ENCODE results near the gene CGA. TPM values are rescaled to one million over a fixed set of nuclear protein-coding genes. Genes with fewer than 3 reads are reported as not detected.

CGA gene
- polyA plus RNA-seq, 1 donor from 2014 or later: not detected

DNA sequence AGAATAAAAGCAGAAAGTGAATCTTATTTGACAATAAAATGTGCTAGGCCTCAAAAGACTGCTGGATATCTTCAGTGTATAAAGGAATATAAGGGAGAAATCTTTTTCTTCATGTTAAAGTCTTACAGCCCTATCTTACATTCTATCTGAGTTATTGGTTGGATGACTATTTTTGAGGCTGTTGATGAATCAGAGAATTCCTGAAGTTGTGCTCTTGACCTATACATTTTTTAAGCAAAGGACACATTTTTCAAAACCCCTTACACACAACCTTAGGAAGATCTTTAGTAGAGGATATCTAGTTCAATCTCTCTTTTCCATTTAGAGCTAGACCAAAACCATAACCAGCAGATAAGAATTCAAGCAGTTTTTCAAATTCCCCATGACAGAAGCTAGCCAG, 10.9 kb upstream of the CGA start:
- no peaks in the 10 kb centered on the region for H3F3A ChIP-seq (ENCODE audit: insufficient read depth, low read length, poor library complexity, severe bottlenecking)
- no peak overlapping the region for H2AFZ ChIP-seq (ENCODE audit: low read depth, low read length)
- H3K79me2 ChIP-seq (replicated peaks; ENCODE audit: insufficient read depth, low read length): no peaks in the 10 kb centered on the region
- no peak overlapping the region for H3K9ac ChIP-seq (ENCODE audit: low read length)
- H3K4me2 ChIP-seq (ENCODE audit: low read length): no peak overlapping the region
- TF ChIP-seq EZH2 (IDR thresholded peaks at IDR 0.05; ENCODE audit: borderline replicate concordance, insufficient read depth, low read length, poor library complexity, severe bottlenecking): no peak
- TF ChIP-seq, protein P1, sequence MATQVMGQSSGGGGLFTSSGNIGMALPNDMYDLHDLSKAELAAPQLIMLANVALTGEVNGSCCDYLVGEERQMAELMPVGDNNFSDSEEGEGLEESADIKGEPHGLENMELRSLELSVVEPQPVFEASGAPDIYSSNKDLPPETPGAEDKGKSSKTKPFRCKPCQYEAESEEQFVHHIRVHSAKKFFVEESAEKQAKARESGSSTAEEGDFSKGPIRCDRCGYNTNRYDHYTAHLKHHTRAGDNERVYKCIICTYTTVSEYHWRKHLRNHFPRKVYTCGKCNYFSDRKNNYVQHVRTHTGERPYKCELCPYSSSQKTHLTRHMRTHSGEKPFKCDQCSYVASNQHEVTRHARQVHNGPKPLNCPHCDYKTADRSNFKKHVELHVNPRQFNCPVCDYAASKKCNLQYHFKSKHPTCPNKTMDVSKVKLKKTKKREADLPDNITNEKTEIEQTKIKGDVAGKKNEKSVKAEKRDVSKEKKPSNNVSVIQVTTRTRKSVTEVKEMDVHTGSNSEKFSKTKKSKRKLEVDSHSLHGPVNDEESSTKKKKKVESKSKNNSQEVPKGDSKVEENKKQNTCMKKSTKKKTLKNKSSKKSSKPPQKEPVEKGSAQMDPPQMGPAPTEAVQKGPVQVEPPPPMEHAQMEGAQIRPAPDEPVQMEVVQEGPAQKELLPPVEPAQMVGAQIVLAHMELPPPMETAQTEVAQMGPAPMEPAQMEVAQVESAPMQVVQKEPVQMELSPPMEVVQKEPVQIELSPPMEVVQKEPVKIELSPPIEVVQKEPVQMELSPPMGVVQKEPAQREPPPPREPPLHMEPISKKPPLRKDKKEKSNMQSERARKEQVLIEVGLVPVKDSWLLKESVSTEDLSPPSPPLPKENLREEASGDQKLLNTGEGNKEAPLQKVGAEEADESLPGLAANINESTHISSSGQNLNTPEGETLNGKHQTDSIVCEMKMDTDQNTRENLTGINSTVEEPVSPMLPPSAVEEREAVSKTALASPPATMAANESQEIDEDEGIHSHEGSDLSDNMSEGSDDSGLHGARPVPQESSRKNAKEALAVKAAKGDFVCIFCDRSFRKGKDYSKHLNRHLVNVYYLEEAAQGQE (IDR thresholded peaks at IDR 0.05; ENCODE audit: borderline replicate concordance): no peak
- no peak for TF ChIP-seq EP300 (conservative IDR thresholded peaks at IDR 0.05; ENCODE audit: poor library complexity, severe bottlenecking)
- TF ChIP-seq RAD21 (conservative IDR thresholded peaks at IDR 0.05): no peak
- TF ChIP-seq SMC3 (conservative IDR thresholded peaks at IDR 0.05; ENCODE audit: poor library complexity): no peak
- TF ChIP-seq MXI1 (conservative IDR thresholded peaks at IDR 0.05; ENCODE audit: poor library complexity, severe bottlenecking): no peak
- TF ChIP-seq POLR2AphosphoS5 (IDR thresholded peaks at IDR 0.05): no peak
- no peak for TF ChIP-seq TAF1 (IDR thresholded peaks at IDR 0.05; ENCODE audit: low read depth)
- TF ChIP-seq, protein P2, sequence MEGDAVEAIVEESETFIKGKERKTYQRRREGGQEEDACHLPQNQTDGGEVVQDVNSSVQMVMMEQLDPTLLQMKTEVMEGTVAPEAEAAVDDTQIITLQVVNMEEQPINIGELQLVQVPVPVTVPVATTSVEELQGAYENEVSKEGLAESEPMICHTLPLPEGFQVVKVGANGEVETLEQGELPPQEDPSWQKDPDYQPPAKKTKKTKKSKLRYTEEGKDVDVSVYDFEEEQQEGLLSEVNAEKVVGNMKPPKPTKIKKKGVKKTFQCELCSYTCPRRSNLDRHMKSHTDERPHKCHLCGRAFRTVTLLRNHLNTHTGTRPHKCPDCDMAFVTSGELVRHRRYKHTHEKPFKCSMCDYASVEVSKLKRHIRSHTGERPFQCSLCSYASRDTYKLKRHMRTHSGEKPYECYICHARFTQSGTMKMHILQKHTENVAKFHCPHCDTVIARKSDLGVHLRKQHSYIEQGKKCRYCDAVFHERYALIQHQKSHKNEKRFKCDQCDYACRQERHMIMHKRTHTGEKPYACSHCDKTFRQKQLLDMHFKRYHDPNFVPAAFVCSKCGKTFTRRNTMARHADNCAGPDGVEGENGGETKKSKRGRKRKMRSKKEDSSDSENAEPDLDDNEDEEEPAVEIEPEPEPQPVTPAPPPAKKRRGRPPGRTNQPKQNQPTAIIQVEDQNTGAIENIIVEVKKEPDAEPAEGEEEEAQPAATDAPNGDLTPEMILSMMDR (IDR thresholded peaks at IDR 0.05; ENCODE audit: poor library complexity, severe bottlenecking): no peak
- no peaks in the 10 kb centered on the region for H3K36me3 ChIP-seq (ENCODE audit: insufficient read depth, low read length)
- no peaks in the 10 kb centered on the region for H3K9me3 ChIP-seq (ENCODE audit: low read length)
- no peaks in the 10 kb centered on the region for H3K9me2 ChIP-seq (ENCODE audit: insufficient read depth, low read length)
- no peaks in the 10 kb centered on the region for H4K20me1 ChIP-seq (ENCODE audit: insufficient read depth)
- H3K4me3 ChIP-seq (ENCODE audit: low read length): no peak overlapping the region
- H3K27me3 ChIP-seq (ENCODE audit: insufficient read depth, low read depth, low read length): no peaks in the 10 kb centered on the region
- no peak overlapping the region for H3K27ac ChIP-seq (ENCODE audit: low read length)

DNA sequence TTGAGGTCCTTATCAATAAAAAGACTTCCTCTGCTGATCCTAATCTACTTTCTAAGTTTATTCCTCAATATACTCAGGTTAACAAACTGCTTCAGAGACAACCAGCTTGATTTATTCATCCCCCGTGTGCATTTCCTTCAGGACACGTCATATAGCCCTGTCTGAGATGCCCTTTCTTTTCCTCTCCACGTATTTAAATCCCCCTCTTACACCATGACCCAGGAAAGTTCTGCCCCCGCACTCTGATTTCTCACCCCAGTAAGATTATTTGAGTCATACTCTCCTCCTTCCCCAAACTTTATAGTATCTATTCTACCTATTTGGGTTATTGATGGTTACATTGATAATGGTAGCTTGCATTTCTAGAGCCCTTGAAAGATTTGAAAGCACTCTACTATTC, 9.8 kb upstream of the CGA start:
- no peaks in the 10 kb centered on the region for H3K79me2 ChIP-seq (replicated peaks; ENCODE audit: insufficient read depth, low read length)
- TF ChIP-seq MXI1 (conservative IDR thresholded peaks at IDR 0.05; ENCODE audit: poor library complexity, severe bottlenecking) (no peak), EP300 (conservative IDR thresholded peaks at IDR 0.05; ENCODE audit: poor library complexity, severe bottlenecking) (no peak), TAF1 (IDR thresholded peaks at IDR 0.05; ENCODE audit: low read depth) (no peak), POLR2AphosphoS5 (IDR thresholded peaks at IDR 0.05) (no peak), EZH2 (IDR thresholded peaks at IDR 0.05; ENCODE audit: borderline replicate concordance, insufficient read depth, low read length, poor library complexity, severe bottlenecking) (no peak), SMC3 (conservative IDR thresholded peaks at IDR 0.05; ENCODE audit: poor library complexity) (no peak), RAD21 (conservative IDR thresholded peaks at IDR 0.05) (no peak)
- TF ChIP-seq, protein P2 (IDR thresholded peaks at IDR 0.05; ENCODE audit: poor library complexity, severe bottlenecking): no peak
- TF ChIP-seq, protein P1 (IDR thresholded peaks at IDR 0.05; ENCODE audit: borderline replicate concordance): no peak
- no peaks in the 10 kb centered on the region for H3K27me3 ChIP-seq (ENCODE audit: insufficient read depth, low read depth, low read length)
- H3K9me3 ChIP-seq (ENCODE audit: low read length): no peaks in the 10 kb centered on the region
- no peak overlapping the region for H3K4me3 ChIP-seq (ENCODE audit: low read length)
- H3K9ac ChIP-seq (ENCODE audit: low read length): no peak overlapping the region
- no peaks in the 10 kb centered on the region for H3F3A ChIP-seq (ENCODE audit: insufficient read depth, low read length, poor library complexity, severe bottlenecking)
- no peak overlapping the region for H3K27ac ChIP-seq (ENCODE audit: low read length)
- no peaks in the 10 kb centered on the region for H4K20me1 ChIP-seq (ENCODE audit: insufficient read depth)
- no peaks in the 10 kb centered on the region for H3K9me2 ChIP-seq (ENCODE audit: insufficient read depth, low read length)
- no peaks in the 10 kb centered on the region for H3K36me3 ChIP-seq (ENCODE audit: insufficient read depth, low read length)
- H3K4me2 ChIP-seq (ENCODE audit: low read length): no peak overlapping the region
- no peak overlapping the region for H2AFZ ChIP-seq (ENCODE audit: low read depth, low read length)
